H9 (cell line): ENCODE measurements around the gene DIS3L2. TPM values are rescaled to one million over a fixed set of nuclear protein-coding genes. Genes with fewer than 3 reads are reported as not detected.

Source experiments
- DNase-seq: peaks from one replicate; pipeline ENCODE4 v3.0.0-alpha.2; 2017
- H2AFZ ChIP-seq: one replicate; pipeline ENCODE4 v1.6.1; 2013; ENCODE audit warnings: mild to moderate bottlenecking, low read length, control low read depth, moderate library complexity
- H2AK5ac ChIP-seq: 2 replicates; pipeline ENCODE4 v1.6.1; 2013; ENCODE audit warnings: low read length, control low read depth, mixed read lengths; ENCODE audit not compliant: insufficient read length
- H2BK120ac ChIP-seq: one replicate; pipeline ENCODE4 v1.6.1; 2013; ENCODE audit warnings: low read depth, mild to moderate bottlenecking, low read length, control low read depth, inconsistent platforms; ENCODE audit not compliant: poor library complexity, severe bottlenecking
- H2BK12ac ChIP-seq: 2 replicates; pipeline ENCODE4 v1.6.1; 2013; ENCODE audit warnings: low read length, control low read depth, mixed read lengths, low read depth; ENCODE audit not compliant: insufficient read length
- H2BK15ac ChIP-seq: 2 replicates; pipeline ENCODE4 v1.6.1; 2013; ENCODE audit warnings: low read depth, low read length, control low read depth
- H2BK20ac ChIP-seq: one replicate; pipeline ENCODE4 v1.6.1; 2013; ENCODE audit warnings: low read depth, mild to moderate bottlenecking, low read length, control low read depth, inconsistent platforms; ENCODE audit not compliant: poor library complexity, severe bottlenecking
- H2BK5ac ChIP-seq: 2 replicates; pipeline ENCODE4 v1.6.1; 2013; ENCODE audit warnings: low read length, control low read depth, mixed read lengths; ENCODE audit not compliant: insufficient read length
- H3K14ac ChIP-seq: 2 replicates; pipeline ENCODE4 v1.6.1; 2013; ENCODE audit warnings: low read length, control low read depth; ENCODE audit not compliant: insufficient read depth
- H3K18ac ChIP-seq: 2 replicates; pipeline ENCODE4 v1.6.1; 2013; ENCODE audit warnings: low read depth, mild to moderate bottlenecking, mixed read lengths, low read length, control low read depth; ENCODE audit not compliant: insufficient read length
- H3K23ac ChIP-seq: 2 replicates; pipeline ENCODE4 v1.6.1; 2013; ENCODE audit warnings: low read length, control low read depth, mixed read lengths, low read depth; ENCODE audit not compliant: insufficient read length
- H3K23me2 ChIP-seq: 2 replicates; pipeline ENCODE4 v1.6.1; 2013; ENCODE audit warnings: low read depth, mild to moderate bottlenecking, mixed read lengths, low read length, control low read depth; ENCODE audit not compliant: insufficient read length, poor library complexity, severe bottlenecking
- H3K27ac ChIP-seq: 2 replicates; pipeline ENCODE4 v1.5.1; 2013; ENCODE audit warnings: low read length, control low read depth, mixed read lengths, low read depth; ENCODE audit not compliant: insufficient read length
- H3K27me3 ChIP-seq: 2 replicates; pipeline ENCODE4 v1.6.1; 2013; ENCODE audit warnings: low read length, control low read depth, inconsistent platforms; ENCODE audit not compliant: insufficient read depth
- H3K4ac ChIP-seq: 2 replicates; pipeline ENCODE4 v1.6.1; 2013; ENCODE audit warnings: low read depth, mild to moderate bottlenecking, control low read depth, inconsistent platforms, low read length, moderate library complexity
- H3K4me1 ChIP-seq: 2 replicates; pipeline ENCODE4 v1.6.1; 2013; ENCODE audit warnings: low read length, control low read depth, inconsistent platforms; ENCODE audit not compliant: insufficient read depth
- H3K4me2 ChIP-seq: 2 replicates; pipeline ENCODE4 v1.6.1; 2013; ENCODE audit warnings: low read length, control low read depth, mixed read lengths; ENCODE audit not compliant: insufficient read length, insufficient read depth
- H3K56ac ChIP-seq: 2 replicates; pipeline ENCODE4 v1.6.1; 2013; ENCODE audit warnings: low read depth, mild to moderate bottlenecking, mixed read lengths, low read length, control low read depth; ENCODE audit not compliant: insufficient read length
- H3K79me1 ChIP-seq: 2 replicates; pipeline ENCODE4 v1.6.1; 2013; ENCODE audit warnings: low read depth, mild to moderate bottlenecking, moderate library complexity, low read length, control low read depth, inconsistent platforms; ENCODE audit not compliant: insufficient read depth, poor library complexity, severe bottlenecking
- H3K79me2 ChIP-seq: 2 replicates; pipeline ENCODE4 v1.6.1; 2013; ENCODE audit warnings: low read length, control low read depth, inconsistent platforms; ENCODE audit not compliant: insufficient read depth
- H3K9ac ChIP-seq: 2 replicates; pipeline ENCODE4 v1.6.1; 2013; ENCODE audit warnings: low read length, control low read depth, mixed read lengths; ENCODE audit not compliant: insufficient read length; ENCODE audit errors: extremely low read depth
- H3K9me3 ChIP-seq: one replicate; pipeline ENCODE4 v1.6.1; 2013; ENCODE audit warnings: low read depth, low read length, inconsistent platforms; ENCODE audit not compliant: control insufficient read depth
- H3T11ph ChIP-seq: one replicate; pipeline ENCODE4 v1.6.1; 2013; ENCODE audit warnings: mild to moderate bottlenecking, low read length, control low read depth, inconsistent platforms
- H4K20me1 ChIP-seq: one replicate; pipeline ENCODE4 v1.6.1; 2013; ENCODE audit not compliant: control insufficient read depth, insufficient read length, insufficient read depth
- H4K5ac ChIP-seq: 2 replicates; pipeline ENCODE4 v1.6.1; 2013; ENCODE audit warnings: low read depth, mild to moderate bottlenecking, mixed read lengths, low read length, control low read depth; ENCODE audit not compliant: insufficient read length
- H4K8ac ChIP-seq: replicated peaks from 2 replicates; pipeline ENCODE4 v1.6.1; 2013; ENCODE audit warnings: low read length, control low read depth, mixed read lengths, low read depth; ENCODE audit not compliant: insufficient read length
- H4K91ac ChIP-seq: 2 replicates; pipeline ENCODE4 v1.6.1; 2013; ENCODE audit warnings: low read depth, mild to moderate bottlenecking, moderate library complexity, mixed read lengths, low read length, control low read depth; ENCODE audit not compliant: insufficient read length
- H3K27ac Mint-ChIP-seq, 3 experiments: 2 replicates in 2 of 3; 3 replicates in 1 of 3; pipeline ENCODE4 v1.8.0; 2020 to 2021; ENCODE audit warnings: mixed read lengths in 3 of 3, mild to moderate bottlenecking in 1 of 3, moderate library complexity in 1 of 3
- H3K27me3 Mint-ChIP-seq: 2 replicates; pipeline ENCODE4 v1.8.0; 2021; ENCODE audit warnings: low read depth, mild to moderate bottlenecking, moderate library complexity, mixed read lengths
- H3K36me3 Mint-ChIP-seq, 3 experiments: 2 replicates in 2 of 3; 3 replicates in 1 of 3; pipeline ENCODE4 v1.8.0; 2020 to 2021; ENCODE audit warnings: low read depth in 3 of 3, mixed read lengths in 3 of 3; ENCODE audit not compliant: insufficient read depth in 1 of 3
- H3K4me1 Mint-ChIP-seq, 2 experiments: 2 replicates each; pipeline ENCODE4 v1.8.0; 2020; ENCODE audit warnings: mixed read lengths in 2 of 2
- H3K4me3 Mint-ChIP-seq, 2 experiments: 2 replicates in 1 of 2; 3 replicates in 1 of 2; pipeline ENCODE4 v1.8.0; 2020 to 2021; ENCODE audit warnings: mild to moderate bottlenecking in 2 of 2, mixed read lengths in 2 of 2, moderate library complexity in 1 of 2
- H3K9me3 Mint-ChIP-seq, 2 experiments: 2 replicates in 1 of 2; 3 replicates in 1 of 2; pipeline ENCODE4 v1.8.0; 2020; ENCODE audit warnings: mild to moderate bottlenecking in 2 of 2, mixed read lengths in 2 of 2, moderate library complexity in 1 of 2
- CTCF ChIP-seq: fragments of 200-600 bp; sonication (generic); conservative IDR thresholded peaks from 3 replicates; pipeline ENCODE4 v1.8.0; 2021; ENCODE audit warnings: antibody characterized with exemption, mild to moderate bottlenecking
- WGBS: extraction: QIAGEN DNeasy Blood & Tissue Kit; methylation state at CpG from one replicate; pipeline ENCODE4 v1.1.7; 2013; ENCODE audit warnings: missing lambda C conversion rate, low lambda C conversion rate, mixed read lengths; ENCODE audit not compliant: insufficient read length; ENCODE audit errors: extremely low coverage; 5-methylcytosine and 5-hydroxymethylcytosine counted together
- total RNA-seq: library from RNA; stranded (reverse); gene quantifications from 2 replicates; pipeline ENCODE4 v1.2.1, GENCODE V29; 2021

Gene DIS3L2
- total RNA-seq, 1 experiment from 2014 or later = 28.1 TPM

- Histone ChIP-seq H3K9ac (no peak overlapping the region), H3K27ac (no peak overlapping the region), H3K56ac (no peak overlapping the region), H4K91ac (no peak overlapping the region), H2AFZ (no peak overlapping the region), H2BK12ac (no peak overlapping the region), H3K4me2 (no peak overlapping the region), H4K5ac (no peak overlapping the region), H3K23ac (no peak overlapping the region), H2BK15ac (no peak overlapping the region), H2BK5ac (no peak overlapping the region), H2AK5ac (no peak overlapping the region), H3T11ph (no peak overlapping the region), H3K9me3 (no peaks in the 10 kb centered on the region), H3K14ac (no peak overlapping the region), H4K20me1 (no peaks in the 10 kb centered on the region), H3K23me2 (no peaks in the 10 kb centered on the region), H3K4ac (no peak overlapping the region), H3K27me3 (no peaks in the 10 kb centered on the region), H4K8ac (no peak overlapping the region), H3K4me1 (no peaks in the 10 kb centered on the region), H2BK120ac (no peak overlapping the region), H3K79me1 (no peaks in the 10 kb centered on the region), H3K79me2 (no peaks in the 10 kb centered on the region), H2BK20ac (no peak overlapping the region), H3K18ac (no peak overlapping the region)
- DNase-seq = no peak
- Mint-ChIP-seq H3K27me3 (no peaks in the 10 kb centered on the region), H3K9me3 (no peaks in the 10 kb centered on the region), H3K27ac (0 out of 7 replicates have a peak overlapping the region, but pooled peaks of 2 of the 3 experiments have one; percentile 10 to 15), H3K4me3 (no peak overlapping the region), H3K4me1 (peaks cover 2 to 6% of the 10 kb centered on the region in 2 experiments; a peak in 3 of 4 replicates), H3K36me3 (no peaks in the 10 kb centered on the region; a peak in 1 of 7 replicates)
- no CpG with 5 or more reads among the region's 6 CpGs for WGBS
- TF ChIP-seq CTCF = no peak
Measured at GRCh38 chr2:232218778-232219495, 257.4 kb downstream of the DIS3L2 start.
